Neural progenitor cell (in vitro differentiated cells): ENCODE measurements around the gene TEPSIN. TPM values are rescaled to one million over a fixed set of nuclear protein-coding genes. Genes with fewer than 3 reads are reported as not detected.

Source experiments
- DNase-seq: peaks from one replicate; pipeline ENCODE4 v3.0.0-alpha.2; 2016; ENCODE audit warnings: low spot score
- H2AFZ ChIP-seq: fragments of 200-600 bp; sonication (generic); replicated peaks from 2 replicates; pipeline ENCODE4 v1.6.1; 2016; ENCODE audit warnings: antibody characterized with exemption
- H3F3A ChIP-seq: fragments of 200-600 bp; sonication (generic); 2 replicates; pipeline ENCODE4 v1.6.1; 2016; ENCODE audit warnings: antibody characterized with exemption, low read depth
- H3K27ac ChIP-seq: fragments of 200-600 bp; sonication (generic); 2 replicates; pipeline ENCODE4 v1.5.1; 2016; ENCODE audit warnings: mild to moderate bottlenecking
- H3K27me3 ChIP-seq: fragments of 200-600 bp; sonication (generic); 2 replicates; pipeline ENCODE4 v1.6.1; 2016; ENCODE audit warnings: mild to moderate bottlenecking, moderate library complexity
- H3K36me3 ChIP-seq: fragments of 200-600 bp; sonication (generic); 2 replicates; pipeline ENCODE4 v1.5.1; 2016
- H3K4me1 ChIP-seq: fragments of 200-600 bp; sonication (generic); 2 replicates; pipeline ENCODE4 v1.6.1; 2016; ENCODE audit warnings: mixed run types
- H3K4me2 ChIP-seq: fragments of 200-600 bp; sonication (generic); 2 replicates; pipeline ENCODE4 v1.6.1; 2016
- H3K4me3 ChIP-seq: fragments of 200-600 bp; sonication (generic); 2 replicates; pipeline ENCODE4 v1.5.1; 2016
- H3K79me2 ChIP-seq: fragments of 200-600 bp; sonication (generic); 2 replicates; pipeline ENCODE4 v1.6.1; 2016; ENCODE audit warnings: low read depth
- H3K9ac ChIP-seq: fragments of 200-600 bp; sonication (generic); 2 replicates; pipeline ENCODE4 v1.6.1; 2016
- H3K9me3 ChIP-seq: fragments of 200-600 bp; sonication (generic); 2 replicates; pipeline ENCODE4 v1.5.1; 2016; ENCODE audit warnings: low read depth
- H4K20me1 ChIP-seq: fragments of 200-600 bp; sonication (generic); 2 replicates; pipeline ENCODE4 v1.6.1; 2016; ENCODE audit warnings: low read depth
- H3K27ac Mint-ChIP-seq: 3 replicates; pipeline ENCODE4 v1.8.0; 2021; ENCODE audit warnings: mixed read lengths
- H3K27me3 Mint-ChIP-seq: 2 replicates; pipeline ENCODE4 v1.8.0; 2022; ENCODE audit warnings: low read depth, mild to moderate bottlenecking, inconsistent platforms, moderate library complexity, mixed read lengths; ENCODE audit not compliant: insufficient read depth
- H3K36me3 Mint-ChIP-seq: 3 replicates; pipeline ENCODE4 v1.8.0; 2021; ENCODE audit warnings: mixed read lengths
- H3K4me1 Mint-ChIP-seq: 3 replicates; pipeline ENCODE4 v1.8.0; 2021; ENCODE audit warnings: mixed read lengths
- H3K4me3 Mint-ChIP-seq: 3 replicates; pipeline ENCODE4 v1.8.0; 2021; ENCODE audit warnings: mild to moderate bottlenecking, moderate library complexity, mixed read lengths
- H3K9me3 Mint-ChIP-seq: 3 replicates; pipeline ENCODE4 v1.8.0; 2020; ENCODE audit warnings: mixed read lengths
- EZH2 ChIP-seq: fragments of 200-600 bp; sonication (generic); IDR thresholded peaks from 2 replicates; pipeline ENCODE4 v1.6.1; 2017; ENCODE audit warnings: antibody characterized with exemption, mild to moderate bottlenecking, moderate library complexity
- EZH2phosphoT487 ChIP-seq: fragments of 200-600 bp; sonication (generic); IDR thresholded peaks from 2 replicates; pipeline ENCODE4 v1.6.1; 2017; ENCODE audit warnings: antibody characterized with exemption
- total RNA-seq: library from RNA; depleted of rRNA; stranded (reverse); fragments of >200 nt; gene quantifications from 2 replicates; pipeline ENCODE4 v1.2.3, GENCODE V29; 2015; ENCODE audit warnings: low replicate concordance
- TF ChIP-seq, protein P1 (sequence below): fragments of 200-600 bp; sonication (generic); IDR thresholded peaks from 2 replicates; pipeline ENCODE4 v1.5.1; 2017; ENCODE audit warnings: antibody characterized with exemption, mild to moderate bottlenecking

The TEPSIN gene
- total RNA-seq, 1 donor from 2014 or later = 20.6 TPM

DNA sequence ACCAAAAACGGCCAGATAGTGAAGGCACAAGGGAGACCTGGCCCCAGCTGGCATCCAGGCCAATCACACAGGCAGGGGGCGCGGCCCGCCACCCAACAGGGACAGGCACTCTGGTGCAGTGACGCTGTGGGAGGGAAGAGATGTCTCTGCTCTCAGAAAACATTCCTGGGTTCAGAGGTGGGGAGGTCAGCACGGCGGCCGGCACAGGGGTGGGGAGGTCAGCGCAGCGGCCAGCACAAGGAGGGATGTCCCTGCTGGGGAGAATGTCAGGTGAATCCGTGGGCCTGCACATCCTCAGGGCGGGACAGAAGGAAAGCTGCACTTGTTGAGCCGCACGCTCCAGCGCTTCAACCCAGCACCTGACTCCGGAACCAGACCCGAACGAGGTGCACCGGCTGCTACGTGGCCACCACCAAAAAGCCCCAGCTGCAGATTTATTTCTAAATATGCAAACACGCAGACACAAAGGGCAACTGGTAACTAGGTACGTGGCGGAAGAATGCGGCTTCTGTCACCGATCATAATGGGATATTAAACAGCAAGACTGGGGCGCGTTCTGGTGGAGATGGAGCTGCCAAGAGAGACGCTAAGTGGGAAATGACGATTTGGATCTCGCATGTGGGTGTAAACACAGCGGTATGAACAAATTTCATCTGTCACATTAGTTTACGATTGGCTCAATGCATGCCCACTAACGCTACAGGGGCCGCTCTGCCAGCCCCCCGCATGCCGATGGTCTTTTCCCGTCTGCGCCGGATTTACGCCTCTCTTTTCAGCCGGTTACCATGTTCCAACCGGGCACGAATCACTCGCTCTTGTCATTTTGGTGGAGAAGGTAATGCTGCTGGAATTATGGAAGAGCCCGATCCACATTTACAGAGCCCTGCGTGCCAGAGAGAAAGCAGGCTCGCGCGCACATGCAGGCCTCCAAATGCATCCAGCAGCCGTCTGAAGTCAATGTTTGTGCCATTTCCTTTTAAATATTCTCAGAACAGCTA is 40.7 kb upstream of the TEPSIN start:
- no peak overlapping the region for H3K27ac Mint-ChIP-seq
- no peak for TF ChIP-seq EZH2
- TF ChIP-seq, protein P1, sequence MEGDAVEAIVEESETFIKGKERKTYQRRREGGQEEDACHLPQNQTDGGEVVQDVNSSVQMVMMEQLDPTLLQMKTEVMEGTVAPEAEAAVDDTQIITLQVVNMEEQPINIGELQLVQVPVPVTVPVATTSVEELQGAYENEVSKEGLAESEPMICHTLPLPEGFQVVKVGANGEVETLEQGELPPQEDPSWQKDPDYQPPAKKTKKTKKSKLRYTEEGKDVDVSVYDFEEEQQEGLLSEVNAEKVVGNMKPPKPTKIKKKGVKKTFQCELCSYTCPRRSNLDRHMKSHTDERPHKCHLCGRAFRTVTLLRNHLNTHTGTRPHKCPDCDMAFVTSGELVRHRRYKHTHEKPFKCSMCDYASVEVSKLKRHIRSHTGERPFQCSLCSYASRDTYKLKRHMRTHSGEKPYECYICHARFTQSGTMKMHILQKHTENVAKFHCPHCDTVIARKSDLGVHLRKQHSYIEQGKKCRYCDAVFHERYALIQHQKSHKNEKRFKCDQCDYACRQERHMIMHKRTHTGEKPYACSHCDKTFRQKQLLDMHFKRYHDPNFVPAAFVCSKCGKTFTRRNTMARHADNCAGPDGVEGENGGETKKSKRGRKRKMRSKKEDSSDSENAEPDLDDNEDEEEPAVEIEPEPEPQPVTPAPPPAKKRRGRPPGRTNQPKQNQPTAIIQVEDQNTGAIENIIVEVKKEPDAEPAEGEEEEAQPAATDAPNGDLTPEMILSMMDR = no peak
- TF ChIP-seq EZH2phosphoT487 = no peak
- H3K27me3 Mint-ChIP-seq = peaks cover 4% of the 10 kb centered on the region

GRCh38 chr17:81278831-81279230 is 40.0 kb upstream of the TEPSIN start:
- no peak overlapping the region for H3K4me3 Mint-ChIP-seq
- Histone ChIP-seq H3K9ac (no peak overlapping the region), H3F3A (no peaks in the 10 kb centered on the region), H3K27ac (no peak overlapping the region), H2AFZ (no peak overlapping the region), H3K36me3 (no peaks in the 10 kb centered on the region), H3K9me3 (no peaks in the 10 kb centered on the region), H3K27me3 (no peaks in the 10 kb centered on the region), H3K79me2 (no peaks in the 10 kb centered on the region), H3K4me2 (no peak overlapping the region), H3K4me1 (no peaks in the 10 kb centered on the region), H3K4me3 (no peak overlapping the region), H4K20me1 (peaks cover 3% of the 10 kb centered on the region)
- H3K9me3 Mint-ChIP-seq = no peaks in the 10 kb centered on the region
- TF ChIP-seq, protein P1 = no peak
- TF ChIP-seq EZH2 = no peak
- no peak for TF ChIP-seq EZH2phosphoT487
- peaks cover 6% of the 10 kb centered on the region for H3K36me3 Mint-ChIP-seq
- no peaks in the 10 kb centered on the region for H3K4me1 Mint-ChIP-seq
- no peak overlapping the region for H3K27ac Mint-ChIP-seq
- no peak for DNase-seq
- peaks cover 4% of the 10 kb centered on the region for H3K27me3 Mint-ChIP-seq

More for the DNA sequence above, 40.7 kb upstream of the TEPSIN start:
- no peaks in the 10 kb centered on the region for H3K9me3 ChIP-seq
- no peaks in the 10 kb centered on the region for H3K27me3 ChIP-seq
- peaks cover 3% of the 10 kb centered on the region for H4K20me1 ChIP-seq
- peaks cover under 1% of the 10 kb centered on the region for H3K4me1 ChIP-seq
- Mint-ChIP-seq H3K36me3 (peaks cover 6% of the 10 kb centered on the region), H3K4me3 (no peak overlapping the region), H3K9me3 (no peaks in the 10 kb centered on the region), H3K4me1 (peaks cover 2% of the 10 kb centered on the region)
- DNase-seq = no peak
- no peak overlapping the region for H2AFZ ChIP-seq
- H3K79me2 ChIP-seq = no peaks in the 10 kb centered on the region
- no peaks in the 10 kb centered on the region for H3F3A ChIP-seq
- H3K9ac ChIP-seq = no peak overlapping the region
- H3K4me3 ChIP-seq = no peak overlapping the region
- no peak overlapping the region for H3K27ac ChIP-seq
- H3K4me2 ChIP-seq = no peak overlapping the region
- no peaks in the 10 kb centered on the region for H3K36me3 ChIP-seq

DNA sequence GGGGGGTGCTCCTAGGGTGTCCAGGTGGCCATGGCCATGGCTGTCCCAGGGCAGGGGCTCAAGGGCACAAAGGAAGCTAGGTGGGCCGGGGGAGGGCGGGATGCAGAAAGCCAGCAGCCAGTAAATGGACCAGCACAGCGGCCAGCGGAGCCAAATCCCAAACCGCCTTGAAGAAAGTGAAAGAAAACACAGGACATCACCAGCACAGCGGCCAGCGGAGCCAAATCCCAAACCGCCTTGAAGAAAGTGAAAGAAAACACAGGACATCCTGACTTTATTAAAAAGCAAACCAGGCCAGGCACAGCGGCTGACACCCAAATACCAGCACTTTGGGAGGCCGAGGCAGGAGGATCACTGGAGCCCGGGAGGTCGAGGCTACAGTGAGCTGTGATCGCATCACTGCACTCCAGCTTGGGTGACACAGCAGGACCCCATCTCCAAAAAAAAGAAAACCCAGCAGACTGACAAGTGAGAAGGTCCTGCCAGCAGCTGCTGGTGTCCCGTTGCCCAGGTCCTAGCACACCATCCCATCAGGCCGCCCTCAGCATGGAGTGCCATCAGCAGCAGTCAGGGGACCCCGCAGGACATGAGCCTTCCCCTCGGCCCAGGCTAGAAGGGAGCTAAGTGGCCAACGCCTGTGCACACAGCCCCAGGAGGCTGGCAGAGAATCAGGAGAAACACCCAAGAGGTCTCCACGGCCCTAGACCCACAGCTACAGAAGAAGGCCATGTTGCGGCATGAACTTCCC is 39.3 kb upstream of the TEPSIN start:
- Mint-ChIP-seq H3K27ac (no peak overlapping the region), H3K9me3 (no peaks in the 10 kb centered on the region), H3K4me3 (no peak overlapping the region), H3K27me3 (peaks cover 4% of the 10 kb centered on the region), H3K36me3 (peaks cover 6% of the 10 kb centered on the region), H3K4me1 (no peaks in the 10 kb centered on the region)
- Histone ChIP-seq H3K36me3 (no peaks in the 10 kb centered on the region), H4K20me1 (peaks cover 3% of the 10 kb centered on the region), H3K9ac (no peak overlapping the region), H3K4me3 (no peak overlapping the region), H2AFZ (no peak overlapping the region), H3K4me1 (no peaks in the 10 kb centered on the region), H3K79me2 (no peaks in the 10 kb centered on the region), H3F3A (no peaks in the 10 kb centered on the region), H3K27me3 (no peaks in the 10 kb centered on the region), H3K9me3 (no peaks in the 10 kb centered on the region), H3K4me2 (no peak overlapping the region), H3K27ac (no peak overlapping the region)
- DNase-seq = no peak
- TF ChIP-seq EZH2 (no peak), EZH2phosphoT487 (no peak)
- TF ChIP-seq, protein P1 = no peak
